ENCODE measurements around the gene IL34.

IL34 gene

DNA sequence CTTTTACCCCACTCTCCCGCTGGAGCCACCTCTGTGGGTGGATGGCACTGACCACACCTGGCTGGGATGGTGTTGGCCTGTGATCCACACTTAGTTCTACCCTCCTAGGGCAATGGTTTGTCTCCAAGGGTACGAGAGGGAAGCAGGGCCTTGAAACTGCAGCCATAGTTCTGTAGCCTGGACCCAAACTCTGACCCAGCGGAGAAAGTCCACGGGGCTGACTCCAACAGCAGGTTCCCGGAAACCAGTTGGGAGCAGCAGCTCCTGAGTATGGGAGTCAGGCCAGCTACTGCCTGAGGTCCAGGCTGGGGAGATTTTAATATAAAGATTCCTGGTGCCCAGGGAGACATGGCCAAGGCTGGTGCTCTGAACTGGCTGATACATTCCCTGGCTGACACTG is 63.1 kb downstream of the IL34 start:
- FAIRE-seq: no peak

DNA sequence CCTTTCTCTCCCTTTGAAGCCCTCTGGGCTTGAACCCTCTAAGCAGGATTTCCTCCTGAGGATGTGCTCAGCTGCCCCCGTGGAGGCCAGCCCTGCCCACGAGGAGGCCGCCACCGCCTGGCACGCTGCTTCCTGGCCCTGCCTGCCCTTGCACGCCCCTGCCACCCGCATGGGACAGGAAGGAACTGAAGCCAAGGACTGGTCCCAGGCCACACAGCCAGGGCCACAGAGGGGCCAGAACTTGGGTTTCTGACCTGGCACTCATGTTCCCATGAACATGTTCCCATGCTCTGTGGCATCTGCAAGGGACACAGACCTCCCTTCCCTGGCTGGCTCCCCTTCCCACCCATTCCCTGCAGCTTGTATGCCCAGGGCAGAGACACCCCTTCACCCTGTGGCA is 63.6 kb downstream of the IL34 start:
- FAIRE-seq: no peak

More for the DNA sequence above, 63.1 kb downstream of the IL34 start:
- DNase-seq (ENCODE audit: insufficient read length, low spot score): no peak
- TF ChIP-seq, protein P1, sequence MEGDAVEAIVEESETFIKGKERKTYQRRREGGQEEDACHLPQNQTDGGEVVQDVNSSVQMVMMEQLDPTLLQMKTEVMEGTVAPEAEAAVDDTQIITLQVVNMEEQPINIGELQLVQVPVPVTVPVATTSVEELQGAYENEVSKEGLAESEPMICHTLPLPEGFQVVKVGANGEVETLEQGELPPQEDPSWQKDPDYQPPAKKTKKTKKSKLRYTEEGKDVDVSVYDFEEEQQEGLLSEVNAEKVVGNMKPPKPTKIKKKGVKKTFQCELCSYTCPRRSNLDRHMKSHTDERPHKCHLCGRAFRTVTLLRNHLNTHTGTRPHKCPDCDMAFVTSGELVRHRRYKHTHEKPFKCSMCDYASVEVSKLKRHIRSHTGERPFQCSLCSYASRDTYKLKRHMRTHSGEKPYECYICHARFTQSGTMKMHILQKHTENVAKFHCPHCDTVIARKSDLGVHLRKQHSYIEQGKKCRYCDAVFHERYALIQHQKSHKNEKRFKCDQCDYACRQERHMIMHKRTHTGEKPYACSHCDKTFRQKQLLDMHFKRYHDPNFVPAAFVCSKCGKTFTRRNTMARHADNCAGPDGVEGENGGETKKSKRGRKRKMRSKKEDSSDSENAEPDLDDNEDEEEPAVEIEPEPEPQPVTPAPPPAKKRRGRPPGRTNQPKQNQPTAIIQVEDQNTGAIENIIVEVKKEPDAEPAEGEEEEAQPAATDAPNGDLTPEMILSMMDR (IDR thresholded peaks at IDR 0.05; ENCODE audit: insufficient read depth, missing control alignments): no peak

More for the DNA sequence above, 63.6 kb downstream of the IL34 start:
- DNase-seq (ENCODE audit: insufficient read length, low spot score): no peak
- TF ChIP-seq, protein P1 (IDR thresholded peaks at IDR 0.05; ENCODE audit: insufficient read depth, missing control alignments): no peak
